H1 (cell line): Measurements from ENCODE around the gene RANBP17. TPM values are rescaled to one million over a fixed set of nuclear protein-coding genes. Genes with fewer than 3 reads are reported as not detected.

ENCODE experiments used
- CTCF ChIA-PET: fragments of 300-600 bp; sonication (Branson Sonifier 250); formaldehyde crosslinking; loops from one replicate; lab custom pipeline; 2021; ENCODE audit not compliant: partially characterized antibody; lab: Charles Lee
- POLR2A ChIA-PET: fragments of 300-600 bp; sonication (Branson Sonifier 250); formaldehyde crosslinking; loops from one replicate; lab custom pipeline; 2021; ENCODE audit warnings: inconsistent platforms; ENCODE audit not compliant: partially characterized antibody; lab: Charles Lee
- DNase-seq, 2 experiments: peaks; one replicate each; pipeline versions ENCODE4 v3.0.0 to v3.0.0-alpha.2; 2010 to 2022; ENCODE audit warnings: low spot score in 2 of 2, low read depth in 1 of 2, mixed read lengths in 1 of 2
- FAIRE-seq: peaks from 2 replicates; lab custom pipeline; 2011; peaks lifted over from hg19 to GRCh38; lab: Jason Lieb, UNC
- H2AFZ ChIP-seq: 2 replicates; pipeline ENCODE4 v1.8.1; 2012; ENCODE audit warnings: low read length, inconsistent platforms
- H2AK5ac ChIP-seq: 2 replicates; pipeline ENCODE4 v1.6.1; 2013; ENCODE audit warnings: low read depth, low read length
- H2BK120ac ChIP-seq: replicated peaks from 2 replicates; pipeline ENCODE3; 2013; ENCODE audit warnings: low read depth, low read length, inconsistent platforms
- H2BK12ac ChIP-seq: 2 replicates; pipeline ENCODE4 v1.6.1; 2013; ENCODE audit warnings: low read depth, low read length
- H2BK15ac ChIP-seq: 2 replicates; pipeline ENCODE4 v1.6.1; 2013; ENCODE audit warnings: low read length
- H2BK20ac ChIP-seq: 2 replicates; pipeline ENCODE4 v1.6.1; 2013; ENCODE audit warnings: low read length
- H2BK5ac ChIP-seq: 2 replicates; pipeline ENCODE4 v1.6.1; 2013; ENCODE audit warnings: low read depth, low read length
- H3K14ac ChIP-seq: 2 replicates; pipeline ENCODE4 v1.6.1; 2013; ENCODE audit warnings: inconsistent platforms; ENCODE audit not compliant: insufficient read length
- H3K18ac ChIP-seq: 2 replicates; pipeline ENCODE4 v1.6.1; 2013; ENCODE audit warnings: low read length; ENCODE audit errors: extremely low read depth
- H3K23ac ChIP-seq: 2 replicates; pipeline ENCODE4 v1.6.1; 2013; ENCODE audit warnings: inconsistent platforms; ENCODE audit not compliant: insufficient read length
- H3K23me2 ChIP-seq: 2 replicates; pipeline ENCODE4 v1.6.1; 2013; ENCODE audit warnings: low read depth, low read length
- H3K27ac ChIP-seq: 2 replicates; pipeline ENCODE4 v1.6.1; 2011; ENCODE audit warnings: low read depth, low read length, inconsistent platforms
- H3K27me3 ChIP-seq, 4 experiments: replicated peaks in 1 of 4; 1 replicate in 1 of 4; 2 replicates in 3 of 4; pipeline versions ENCODE4 v1.6.1 to v1.8.1; 2011 to 2013; ENCODE audit warnings: low read length in 3 of 4, mild to moderate bottlenecking in 3 of 4, inconsistent platforms in 2 of 4, mixed read lengths in 2 of 4, moderate library complexity in 1 of 4; ENCODE audit not compliant: control insufficient read depth in 3 of 4, insufficient read depth in 3 of 4; ENCODE audit errors: extremely low read depth in 1 of 4
- H3K36me3 ChIP-seq, 4 experiments: 2 replicates each; pipeline versions ENCODE4 v1.6.1 to v1.8.1; 2011 to 2013; ENCODE audit warnings: mild to moderate bottlenecking in 4 of 4, low read length in 3 of 4, moderate library complexity in 2 of 4, control low read depth in 1 of 4, inconsistent platforms in 1 of 4; ENCODE audit not compliant: insufficient read depth in 4 of 4, control insufficient read depth in 2 of 4
- H3K4ac ChIP-seq: replicated peaks from 2 replicates; pipeline ENCODE3; 2013; ENCODE audit warnings: low read length, low read depth, mixed read lengths, inconsistent platforms; ENCODE audit not compliant: insufficient read length
- H3K4me1 ChIP-seq, 4 experiments: replicated peaks in 1 of 4; 1 replicate in 1 of 4; 2 replicates in 3 of 4; pipeline versions ENCODE4 v1.6.1 to v1.8.1; 2011 to 2013; ENCODE audit warnings: low read length in 3 of 4, inconsistent platforms in 2 of 4, mixed read lengths in 1 of 4; ENCODE audit not compliant: insufficient read depth in 4 of 4, control insufficient read depth in 3 of 4
- H3K4me2 ChIP-seq, 2 experiments: 2 replicates each; pipeline versions ENCODE4 v1.6.1 to v1.8.1; 2011 to 2013; ENCODE audit warnings: low read depth in 2 of 2, low read length in 2 of 2, control low read depth in 1 of 2, inconsistent platforms in 1 of 2, mild to moderate bottlenecking in 1 of 2; ENCODE audit not compliant: insufficient read depth in 1 of 2
- H3K4me3 ChIP-seq, 4 experiments: fragments of 200-600, 300-600 bp in 1 of 4; sonication (generic), shearing (Covaris generic), sonication (Bioruptor Twin) in 1 of 4; 2 replicates each; pipeline versions ENCODE4 v1.5.1 to v1.8.1; 2011 to 2016; ENCODE audit warnings: low read length in 4 of 4, low read depth in 3 of 4, control low read depth in 2 of 4, inconsistent platforms in 2 of 4, mild to moderate bottlenecking in 2 of 4, mixed read lengths in 1 of 4, moderate library complexity in 1 of 4; ENCODE audit not compliant: insufficient read depth in 2 of 4; ENCODE audit errors: extremely low read depth in 1 of 4
- H3K56ac ChIP-seq: replicated peaks from 2 replicates; pipeline ENCODE3; 2013; ENCODE audit warnings: low read depth, mild to moderate bottlenecking, mixed read lengths, low read length, inconsistent platforms; ENCODE audit not compliant: insufficient read length
- H3K79me1 ChIP-seq: 2 replicates; pipeline ENCODE4 v1.6.1; 2013; ENCODE audit warnings: low read depth, low read length, control low read depth
- H3K79me2 ChIP-seq, 2 experiments: 2 replicates each; pipeline versions ENCODE4 v1.6.1 to v1.8.1; 2012 to 2013; ENCODE audit warnings: low read length in 2 of 2, mild to moderate bottlenecking in 2 of 2, inconsistent platforms in 1 of 2; ENCODE audit not compliant: insufficient read depth in 2 of 2, control insufficient read depth in 1 of 2
- H3K9ac ChIP-seq, 4 experiments: replicated peaks in 1 of 4; 1 replicate in 1 of 4; 2 replicates in 3 of 4; pipeline versions ENCODE4 v1.6.1 to v1.8.1; 2011 to 2013; ENCODE audit warnings: low read depth in 3 of 4, low read length in 3 of 4, control low read depth in 2 of 4, mild to moderate bottlenecking in 2 of 4, moderate library complexity in 2 of 4, inconsistent platforms in 1 of 4; ENCODE audit errors: extremely low read depth in 1 of 4
- H3K9me3 ChIP-seq, 2 experiments: 2 replicates each; pipeline versions ENCODE4 v1.6.1 to v1.8.1; 2012 to 2013; ENCODE audit warnings: mild to moderate bottlenecking in 2 of 2, moderate library complexity in 2 of 2, control low read depth in 1 of 2, inconsistent platforms in 1 of 2, low read depth in 1 of 2, low read length in 1 of 2, mixed read lengths in 1 of 2; ENCODE audit not compliant: insufficient read depth in 2 of 2
- H4K20me1 ChIP-seq, 2 experiments: replicated peaks in 1 of 2; 2 replicates each; pipeline versions ENCODE3 to v1.8.1; 2011 to 2013; ENCODE audit warnings: inconsistent platforms in 2 of 2, low read length in 2 of 2, mild to moderate bottlenecking in 1 of 2; ENCODE audit not compliant: insufficient read depth in 2 of 2, control insufficient read depth in 1 of 2
- H4K5ac ChIP-seq: 2 replicates; pipeline ENCODE4 v1.6.1; 2013; ENCODE audit warnings: low read length, low read depth, mixed read lengths, inconsistent platforms; ENCODE audit not compliant: insufficient read length
- H4K8ac ChIP-seq: 2 replicates; pipeline ENCODE4 v1.8.0; 2013; ENCODE audit warnings: mild to moderate bottlenecking, moderate library complexity, low read length, inconsistent platforms; ENCODE audit not compliant: insufficient read depth; ENCODE audit errors: extremely low read depth
- H4K91ac ChIP-seq: replicated peaks from 2 replicates; pipeline ENCODE3; 2013; ENCODE audit warnings: low read length, mixed read lengths, inconsistent platforms; ENCODE audit not compliant: insufficient read length
- BCL11A ChIP-seq, 2 experiments: IDR thresholded peaks; one replicate each; pipeline ENCODE4 v1.6.1; 2011; ENCODE audit warnings: low read depth in 2 of 2, low read length in 2 of 2, mild to moderate bottlenecking in 2 of 2
- BRCA1 ChIP-seq: IDR thresholded peaks from 2 replicates; pipeline ENCODE4 v1.6.1; 2012; ENCODE audit warnings: low read depth, low read length, improper control_type of control experiment
- FOSL1 ChIP-seq: IDR thresholded peaks from 2 replicates; pipeline ENCODE4 v1.6.1; 2011; ENCODE audit warnings: mild to moderate bottlenecking, low read depth, low read length, moderate library complexity; ENCODE audit not compliant: insufficient read depth
- JUN ChIP-seq: IDR thresholded peaks from 2 replicates; pipeline ENCODE4 v1.6.1; 2011; ENCODE audit warnings: low read depth, mild to moderate bottlenecking, improper control_type of control experiment, low read length
- JUND ChIP-seq: IDR thresholded peaks from 2 replicates; pipeline ENCODE4 v1.6.1; 2011; ENCODE audit warnings: mild to moderate bottlenecking, improper control_type of control experiment, low read length
- KDM4A ChIP-seq: IDR thresholded peaks from one replicate; pipeline ENCODE4 v1.7.1; 2012; ENCODE audit warnings: low read depth, mild to moderate bottlenecking, moderate library complexity, low read length, inconsistent platforms; ENCODE audit not compliant: severe bottlenecking
- PHF8 ChIP-seq: fragments of 200-600 bp; sonication (generic); conservative IDR thresholded peaks from 2 replicates; pipeline ENCODE4 v1.7.1; 2012; ENCODE audit warnings: low read depth, mild to moderate bottlenecking, inconsistent platforms, low read length, moderate library complexity
- SAP30 ChIP-seq: fragments of 300-600 bp; sonication (generic); IDR thresholded peaks from 2 replicates; pipeline ENCODE4 v1.7.1; 2012; ENCODE audit warnings: low read length, moderate library complexity, mild to moderate bottlenecking, inconsistent platforms; ENCODE audit not compliant: insufficient read depth, insufficient replicate concordance
- SIRT6 ChIP-seq: IDR thresholded peaks from one replicate; pipeline ENCODE4 v1.7.1; 2012; ENCODE audit warnings: low read length, inconsistent platforms
- SUZ12 ChIP-seq: fragments of 200-600 bp; sonication (generic); IDR thresholded peaks from 2 replicates; pipeline ENCODE4 v1.6.1; 2012; ENCODE audit warnings: mild to moderate bottlenecking, inconsistent platforms, low read length, moderate library complexity, mixed read lengths
- YY1 ChIP-seq: IDR thresholded peaks from 2 replicates; pipeline ENCODE4 v1.6.1; 2011; ENCODE audit warnings: low read depth, mild to moderate bottlenecking, low read length
- WGBS, 2 experiments: shearing (Covaris generic) in 1 of 2; methylation state at CpG; one replicate each; pipeline versions ENCODE4 v1.1.6 to v1.1.7; 2013 to 2015; ENCODE audit warnings: low lambda C conversion rate in 2 of 2, mixed read lengths in 2 of 2, inconsistent platforms in 1 of 2, low coverage in 1 of 2, missing lambda C conversion rate in 1 of 2; ENCODE audit not compliant: insufficient replicate concordance in 2 of 2, insufficient coverage in 1 of 2, insufficient read length in 1 of 2; ENCODE audit errors: extremely low coverage in 1 of 2, missing lambda C conversion rate in 1 of 2; 5-methylcytosine and 5-hydroxymethylcytosine counted together
- polyA plus RNA-seq, 7 experiments: library from polyadenylated mRNA; depleted of rRNA in 3 of 7; stranded (reverse) in 5 of 7; unstranded in 2 of 7; fragments of >200 nt in 5 of 7; fragments of 200-250 nt in 2 of 7; gene quantifications; 1 replicate in 5 of 7; 2 replicates in 1 of 7; 4 replicates in 1 of 7; pipeline versions ENCODE4 v1.2.1 to v1.2.3, GENCODE V29; 2011 to 2013; ENCODE audit warnings: missing spikeins in 2 of 7, mixed read lengths in 2 of 7
- total RNA-seq: library from RNA; stranded (reverse); fragmentation: NEBNext Ultra II Directional; extraction: Animal tissue kit (Norgen Biotek cat#: 25700); gene quantifications from 2 replicates; pipeline ENCODE4 v1.2.1, GENCODE V29; 2021
- TF ChIP-seq, protein P1 (sequence below): IDR thresholded peaks from 2 replicates; pipeline ENCODE4 v1.6.1; 2011; ENCODE audit warnings: low read depth, mild to moderate bottlenecking, low read length; ENCODE audit not compliant: insufficient read depth
- TF ChIP-seq, protein P2 (sequence below): IDR thresholded peaks from 2 replicates; pipeline ENCODE4 v1.6.1; 2011; ENCODE audit warnings: low read length, improper control_type of control experiment

Gene RANBP17
- total and polyA plus RNA-seq, 2 of the 8 experiments (the other 6 are each of a cell fraction or from before 2014, with no cell fraction given) = 8.6 to 21.3 TPM

- Histone ChIP-seq H4K5ac (no peak overlapping the region), H3K36me3 (no peaks in the 10 kb centered on the region), H3K79me1 (no peaks in the 10 kb centered on the region; the same call in 1 of the 2 replicates), H2BK20ac (no peak overlapping the region; the same call in 1 of the 2 replicates), H3K18ac (no peak overlapping the region), H2AK5ac (no peak overlapping the region), H3K4me1 (no peaks in the 10 kb centered on the region), H3K14ac (no peak overlapping the region), H4K20me1 (no peaks in the 10 kb centered on the region), H3K23ac (no peak overlapping the region), H3K79me2 (no peaks in the 10 kb centered on the region), H3K23me2 (no peaks in the 10 kb centered on the region), H3K9ac (no peak overlapping the region), H2BK12ac (no peak overlapping the region), H4K8ac (no peak overlapping the region), H2AFZ (no peak overlapping the region), H4K91ac (no peak overlapping the region), H3K4me2 (no peak overlapping the region), H2BK120ac (no peak overlapping the region), H3K56ac (no peak overlapping the region), H3K4me3 (no peak overlapping the region), H2BK5ac (no peak overlapping the region), H2BK15ac (no peak overlapping the region), H3K27ac (no peak overlapping the region), H3K27me3 (no peaks in the 10 kb centered on the region; a peak in 1 of 7 replicates), H3K9me3 (no peaks in the 10 kb centered on the region), H3K4ac (no peak overlapping the region)
- CTCF ChIA-PET = no interaction called here
- 81% methylated on average over 5 of the region's 5 CpGs; no CpG with 5 or more reads in 1 of the 2 experiments for WGBS, 2 experiments
- FAIRE-seq = no peak
- no peak for DNase-seq
- POLR2A ChIA-PET = no interaction called here
- TF ChIP-seq SAP30 = no peak
- no peak for TF ChIP-seq JUN
- TF ChIP-seq BRCA1 = no peak
- TF ChIP-seq BCL11A (IDR thresholded peaks at IDR 0.05; ENCODE audit: low read depth in 2 of 2, low read length in 2 of 2) = no peak
- TF ChIP-seq, protein P1, sequence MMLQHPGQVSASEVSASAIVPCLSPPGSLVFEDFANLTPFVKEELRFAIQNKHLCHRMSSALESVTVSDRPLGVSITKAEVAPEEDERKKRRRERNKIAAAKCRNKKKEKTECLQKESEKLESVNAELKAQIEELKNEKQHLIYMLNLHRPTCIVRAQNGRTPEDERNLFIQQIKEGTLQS = no peak
- TF ChIP-seq YY1 = no peak
- TF ChIP-seq, protein P2, sequence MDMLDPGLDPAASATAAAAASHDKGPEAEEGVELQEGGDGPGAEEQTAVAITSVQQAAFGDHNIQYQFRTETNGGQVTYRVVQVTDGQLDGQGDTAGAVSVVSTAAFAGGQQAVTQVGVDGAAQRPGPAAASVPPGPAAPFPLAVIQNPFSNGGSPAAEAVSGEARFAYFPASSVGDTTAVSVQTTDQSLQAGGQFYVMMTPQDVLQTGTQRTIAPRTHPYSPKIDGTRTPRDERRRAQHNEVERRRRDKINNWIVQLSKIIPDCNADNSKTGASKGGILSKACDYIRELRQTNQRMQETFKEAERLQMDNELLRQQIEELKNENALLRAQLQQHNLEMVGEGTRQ = no peak
- no peak for TF ChIP-seq KDM4A
- TF ChIP-seq JUND = no peak
- TF ChIP-seq SIRT6 = no peak
- TF ChIP-seq PHF8 = no peak
- TF ChIP-seq SUZ12 = no peak
- TF ChIP-seq FOSL1 = no peak
Measured at GRCh38 chr5:170963521-170963920, 101.7 kb downstream of the RANBP17 start.
